Endodermal cell (in vitro differentiated cells): Measurements from ENCODE around the gene BATF. TPM values are rescaled to one million over a fixed set of nuclear protein-coding genes. Genes with fewer than 3 reads are reported as not detected.

Experiments used
- DNase-seq: peaks from one replicate; pipeline ENCODE4 v3.0.0-alpha.2; 2017
- H3K27ac ChIP-seq: 2 replicates; pipeline ENCODE4 v1.5.1; 2013; ENCODE audit warnings: mild to moderate bottlenecking, low read depth, low read length, moderate library complexity
- H3K27me3 ChIP-seq: 2 replicates; pipeline ENCODE4 v1.6.1; 2013; ENCODE audit warnings: mild to moderate bottlenecking, low read length, moderate library complexity; ENCODE audit not compliant: insufficient read depth, control insufficient read depth, poor library complexity, severe bottlenecking
- H3K36me3 ChIP-seq: 2 replicates; pipeline ENCODE4 v1.7.0; 2013; ENCODE audit warnings: mild to moderate bottlenecking, low read length, moderate library complexity; ENCODE audit not compliant: control insufficient read depth, insufficient read depth
- H3K4me1 ChIP-seq: one replicate; pipeline ENCODE4 v1.7.0; 2013; ENCODE audit warnings: low read length; ENCODE audit not compliant: control insufficient read depth, insufficient read depth
- H3K4me3 ChIP-seq: 2 replicates; pipeline ENCODE4 v1.5.1; 2013; ENCODE audit warnings: mild to moderate bottlenecking, low read length, moderate library complexity
- H3K9ac ChIP-seq: 2 replicates; pipeline ENCODE4 v1.6.1; 2013; ENCODE audit warnings: mild to moderate bottlenecking, low read length, moderate library complexity; ENCODE audit not compliant: poor library complexity, severe bottlenecking; ENCODE audit errors: extremely low read depth
- H3K9me3 ChIP-seq: 2 replicates; pipeline ENCODE4 v1.6.1; 2013; ENCODE audit warnings: mild to moderate bottlenecking, low read length, moderate library complexity; ENCODE audit not compliant: control insufficient read depth
- H3K27ac Mint-ChIP-seq: 2 replicates; pipeline ENCODE4 v1.8.0; 2020; ENCODE audit warnings: mixed read lengths
- H3K27me3 Mint-ChIP-seq: 2 replicates; pipeline ENCODE4 v1.8.0; 2021; ENCODE audit warnings: mild to moderate bottlenecking, mixed read lengths; ENCODE audit not compliant: insufficient read depth
- H3K36me3 Mint-ChIP-seq: 2 replicates; pipeline ENCODE4 v1.8.0; 2020; ENCODE audit warnings: low read depth, mixed read lengths
- H3K4me1 Mint-ChIP-seq: 2 replicates; pipeline ENCODE4 v1.8.0; 2020; ENCODE audit warnings: mixed read lengths
- H3K4me3 Mint-ChIP-seq: 2 replicates; pipeline ENCODE4 v1.8.0; 2020; ENCODE audit warnings: mild to moderate bottlenecking, moderate library complexity, mixed read lengths
- H3K9me3 Mint-ChIP-seq: 2 replicates; pipeline ENCODE4 v1.8.0; 2020; ENCODE audit warnings: mild to moderate bottlenecking, mixed read lengths
- CTCF ChIP-seq: fragments of 200-600 bp; sonication (generic); conservative IDR thresholded peaks from 2 replicates; pipeline ENCODE4 v1.5.0; 2021; ENCODE audit warnings: antibody characterized with exemption, mild to moderate bottlenecking
- WGBS, 2 experiments: methylation state at CpG; one replicate each; pipeline versions ENCODE4 v1.1.5 to v1.1.7; 2013; ENCODE audit warnings: missing lambda C conversion rate in 2 of 2, mixed read lengths in 1 of 2; ENCODE audit not compliant: insufficient coverage in 1 of 2, insufficient read length in 1 of 2; 5-methylcytosine and 5-hydroxymethylcytosine counted together
- total RNA-seq, 2 donors: library from RNA; stranded (reverse); fragmentation: NEBNext Ultra II Directional in 1 of 2; extraction: Animal tissue kit (Norgen Biotek cat#: 25700) in 1 of 2; gene quantifications; 2 replicates in 1 of 2; 3 replicates in 1 of 2; pipeline ENCODE4 v1.2.1, GENCODE V29; 2021

Gene BATF
- total RNA-seq, 2 donors from 2014 or later = not detected

DNA sequence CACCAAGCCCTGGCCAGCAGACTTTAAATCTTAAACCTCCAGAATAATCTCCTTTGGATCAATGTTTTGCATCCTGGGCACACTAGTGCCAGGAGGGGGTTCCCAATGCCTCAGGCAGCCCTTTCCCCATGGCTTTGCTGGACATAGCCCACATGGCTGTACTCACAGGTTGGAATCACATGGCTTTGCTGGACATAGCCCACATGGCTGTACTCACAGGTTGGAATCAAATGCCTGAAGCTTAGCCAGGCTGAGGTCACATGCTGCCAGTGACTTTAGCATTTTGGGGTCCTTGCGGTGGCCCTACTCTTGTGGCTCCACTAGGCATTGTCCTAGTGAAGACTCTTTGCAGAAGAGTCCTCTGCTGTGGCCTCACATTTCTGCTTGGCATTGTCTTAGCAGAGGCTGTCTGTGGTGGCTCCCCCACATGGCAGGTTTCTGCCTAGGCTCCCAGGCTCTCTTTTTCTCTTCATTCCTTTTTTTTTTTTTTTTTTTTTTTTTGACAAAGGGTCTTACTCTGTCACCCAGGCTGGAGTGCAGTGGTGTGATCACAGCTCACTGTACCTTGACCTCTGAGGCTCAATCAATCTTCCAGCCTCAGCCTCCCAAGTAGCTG, 69.2 kb downstream of the BATF start:
- Mint-ChIP-seq H3K4me1 (peaks cover 11% of the 10 kb centered on the region), H3K4me3 (no peak overlapping the region), H3K36me3 (peaks cover 53% of the 10 kb centered on the region), H3K27ac (no peak overlapping the region), H3K9me3 (peaks cover 42% of the 10 kb centered on the region), H3K27me3 (no peaks in the 10 kb centered on the region)
- no peaks in the 10 kb centered on the region for H3K27me3 ChIP-seq
- H3K36me3 ChIP-seq = peaks cover 48% of the 10 kb centered on the region
- no peak overlapping the region for H3K9ac ChIP-seq
- peaks cover 72% of the 10 kb centered on the region for H3K9me3 ChIP-seq
- DNase-seq = no peak
- H3K4me1 ChIP-seq = no peaks in the 10 kb centered on the region
- peak overlapping the region; percentile 57 for H3K4me3 ChIP-seq
- peak; percentile 47 for TF ChIP-seq CTCF
- WGBS, 2 experiments = 98 to 100% methylated on average over 1 of the region's 1 CpG
- H3K27ac ChIP-seq = no peak overlapping the region

DNA sequence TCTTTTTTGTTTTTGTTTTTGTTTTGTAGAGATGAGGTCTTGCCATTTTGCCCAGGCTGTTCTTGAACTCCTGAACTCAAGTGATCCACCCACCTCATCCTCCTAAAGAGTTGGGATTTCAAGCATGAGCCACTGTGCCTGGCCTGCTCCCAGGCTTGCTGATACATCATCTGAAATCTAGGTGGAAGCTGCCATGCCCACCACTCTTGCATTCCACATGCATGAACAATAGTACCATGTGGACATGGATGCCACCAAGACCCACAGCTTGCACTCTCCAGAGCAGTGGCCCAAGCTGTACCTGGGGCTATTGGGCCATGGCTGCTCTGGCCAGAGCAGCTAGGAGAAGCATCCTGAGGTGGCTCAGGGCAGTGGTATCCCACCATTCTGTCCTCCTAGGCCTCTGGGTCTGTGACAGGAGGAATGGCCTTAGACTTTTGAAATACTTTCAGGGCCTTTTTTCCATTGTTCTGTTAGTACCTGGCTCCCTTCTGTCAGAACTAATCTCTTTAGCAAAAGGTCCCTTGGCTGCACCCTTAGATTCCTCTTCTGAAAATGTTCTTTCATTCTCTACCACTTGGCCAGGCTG, 69.8 kb downstream of the BATF start:
- Histone ChIP-seq H3K27me3 (no peaks in the 10 kb centered on the region), H3K4me1 (no peaks in the 10 kb centered on the region), H3K9ac (no peak overlapping the region), H3K27ac (no peak overlapping the region), H3K36me3 (peaks cover 48% of the 10 kb centered on the region), H3K9me3 (peaks cover 72% of the 10 kb centered on the region), H3K4me3 (peak overlapping the region; percentile 40)
- Mint-ChIP-seq H3K27me3 (no peaks in the 10 kb centered on the region), H3K4me1 (peaks cover 6% of the 10 kb centered on the region), H3K9me3 (peaks cover 42% of the 10 kb centered on the region), H3K36me3 (peaks cover 53% of the 10 kb centered on the region), H3K4me3 (no peak overlapping the region), H3K27ac (no peak overlapping the region)
- no peak for DNase-seq
- TF ChIP-seq CTCF = no peak

- WGBS, 2 experiments = 98 to 100% methylated on average over 2 to 3 of the region's 3 CpGs
- H3K27me3 Mint-ChIP-seq = no peaks in the 10 kb centered on the region
- Histone ChIP-seq H3K27me3 (no peaks in the 10 kb centered on the region), H3K4me3 (no peak overlapping the region), H3K9ac (no peak overlapping the region), H3K36me3 (peaks cover 33% of the 10 kb centered on the region), H3K9me3 (peaks cover 55% of the 10 kb centered on the region), H3K27ac (no peak overlapping the region), H3K4me1 (no peaks in the 10 kb centered on the region)
- H3K4me1 Mint-ChIP-seq = no peaks in the 10 kb centered on the region
- DNase-seq = no peak
- peaks cover 41% of the 10 kb centered on the region for H3K36me3 Mint-ChIP-seq
- H3K4me3 Mint-ChIP-seq = no peak overlapping the region
- H3K9me3 Mint-ChIP-seq = peaks cover 38% of the 10 kb centered on the region
- no peak overlapping the region for H3K27ac Mint-ChIP-seq
- no peak for TF ChIP-seq CTCF
Observed at GRCh38 chr14:75595226-75595625, 73.0 kb downstream of the BATF start.

Other genes with a start within 250 kb of the BATF start
- 10 to 100 TPM; 10.3 to 14.0 TPM for gene FOS, start 243.6 kb upstream of the BATF start, total RNA-seq
- gene JDP2, start 94.4 kb upstream of the BATF start, total RNA-seq = 10 to 100 TPM; 15.7 to 23.1 TPM
- 1 to 10 TPM; 6.2 to 8.9 TPM for gene FLVCR2, start 56.2 kb downstream of the BATF start, total RNA-seq
- 10 to 100 TPM; 32.2 to 36.3 TPM for gene ERG28, start 138.4 kb downstream of the BATF start, total RNA-seq
- gene TTLL5, start 138.8 kb downstream of the BATF start, total RNA-seq = 10 to 100 TPM; 50.5 to 54.2 TPM